ENCODE measurements around the gene KRTAP5-2.
A peak's percentile ranks its signal among the peaks of the same experiment; 100 is the strongest.

The KRTAP5-2 gene

DNA sequence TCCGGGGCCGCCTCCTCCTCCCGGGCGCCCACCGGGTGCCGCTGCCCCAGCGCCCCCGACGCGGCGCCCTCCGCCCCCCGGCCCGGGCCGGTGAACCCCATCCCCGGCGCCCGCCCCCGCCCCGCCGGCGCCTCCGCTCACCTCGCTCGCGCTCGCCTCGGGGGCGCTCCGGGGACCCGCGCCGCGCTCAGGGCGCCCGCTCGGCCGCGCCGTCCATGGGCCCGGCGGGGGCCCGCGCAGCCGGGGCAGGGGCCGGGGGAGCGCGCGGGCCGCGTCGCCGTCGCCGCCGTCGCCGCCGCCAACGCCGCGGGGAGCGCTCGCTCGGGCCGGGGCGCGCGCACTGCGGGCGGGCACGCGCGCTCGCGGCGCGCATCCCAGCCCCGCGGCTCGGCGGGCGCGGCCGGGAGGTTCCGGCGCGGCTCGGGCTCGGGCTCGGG is 26.3 kb downstream of the KRTAP5-2 start:
- no peak for TF ChIP-seq EZH2 (IDR thresholded peaks at IDR 0.05; ENCODE audit: borderline replicate concordance, low read length)
- TF ChIP-seq, protein P1, sequence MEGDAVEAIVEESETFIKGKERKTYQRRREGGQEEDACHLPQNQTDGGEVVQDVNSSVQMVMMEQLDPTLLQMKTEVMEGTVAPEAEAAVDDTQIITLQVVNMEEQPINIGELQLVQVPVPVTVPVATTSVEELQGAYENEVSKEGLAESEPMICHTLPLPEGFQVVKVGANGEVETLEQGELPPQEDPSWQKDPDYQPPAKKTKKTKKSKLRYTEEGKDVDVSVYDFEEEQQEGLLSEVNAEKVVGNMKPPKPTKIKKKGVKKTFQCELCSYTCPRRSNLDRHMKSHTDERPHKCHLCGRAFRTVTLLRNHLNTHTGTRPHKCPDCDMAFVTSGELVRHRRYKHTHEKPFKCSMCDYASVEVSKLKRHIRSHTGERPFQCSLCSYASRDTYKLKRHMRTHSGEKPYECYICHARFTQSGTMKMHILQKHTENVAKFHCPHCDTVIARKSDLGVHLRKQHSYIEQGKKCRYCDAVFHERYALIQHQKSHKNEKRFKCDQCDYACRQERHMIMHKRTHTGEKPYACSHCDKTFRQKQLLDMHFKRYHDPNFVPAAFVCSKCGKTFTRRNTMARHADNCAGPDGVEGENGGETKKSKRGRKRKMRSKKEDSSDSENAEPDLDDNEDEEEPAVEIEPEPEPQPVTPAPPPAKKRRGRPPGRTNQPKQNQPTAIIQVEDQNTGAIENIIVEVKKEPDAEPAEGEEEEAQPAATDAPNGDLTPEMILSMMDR (IDR thresholded peaks at IDR 0.05; ENCODE audit: low read length): no peak
- Histone ChIP-seq H3K4me1 (ENCODE audit: insufficient read depth, low read length, severe bottlenecking) (peaks cover 8% of the 10 kb centered on the region), H4K20me1 (ENCODE audit: insufficient read depth, low read length) (no peaks in the 10 kb centered on the region), H3K27me3 (ENCODE audit: insufficient read depth, low read length) (peaks cover 5% of the 10 kb centered on the region; the same call in 1 of the 2 replicates), H3K4me3 (ENCODE audit: low read depth, low read length, poor library complexity, severe bottlenecking) (no peak overlapping the region), H3K27ac (ENCODE audit: low read depth, low read length, poor library complexity, severe bottlenecking) (no peak overlapping the region), H3K36me3 (ENCODE audit: insufficient read depth, low read length) (no peaks in the 10 kb centered on the region), H3K9ac (ENCODE audit: low read length) (no peak overlapping the region), H2AFZ (ENCODE audit: low read length) (no peak overlapping the region), H3K9me2 (ENCODE audit: low read depth, low read length) (no peaks in the 10 kb centered on the region), H3F3A (ENCODE audit: insufficient read depth, low read length) (no peaks in the 10 kb centered on the region), H3K79me2 (ENCODE audit: insufficient read depth, low read length) (no peaks in the 10 kb centered on the region), H3K4me2 (ENCODE audit: low read length) (no peak overlapping the region), H3K9me3 (ENCODE audit: low read length) (no peaks in the 10 kb centered on the region)

DNA sequence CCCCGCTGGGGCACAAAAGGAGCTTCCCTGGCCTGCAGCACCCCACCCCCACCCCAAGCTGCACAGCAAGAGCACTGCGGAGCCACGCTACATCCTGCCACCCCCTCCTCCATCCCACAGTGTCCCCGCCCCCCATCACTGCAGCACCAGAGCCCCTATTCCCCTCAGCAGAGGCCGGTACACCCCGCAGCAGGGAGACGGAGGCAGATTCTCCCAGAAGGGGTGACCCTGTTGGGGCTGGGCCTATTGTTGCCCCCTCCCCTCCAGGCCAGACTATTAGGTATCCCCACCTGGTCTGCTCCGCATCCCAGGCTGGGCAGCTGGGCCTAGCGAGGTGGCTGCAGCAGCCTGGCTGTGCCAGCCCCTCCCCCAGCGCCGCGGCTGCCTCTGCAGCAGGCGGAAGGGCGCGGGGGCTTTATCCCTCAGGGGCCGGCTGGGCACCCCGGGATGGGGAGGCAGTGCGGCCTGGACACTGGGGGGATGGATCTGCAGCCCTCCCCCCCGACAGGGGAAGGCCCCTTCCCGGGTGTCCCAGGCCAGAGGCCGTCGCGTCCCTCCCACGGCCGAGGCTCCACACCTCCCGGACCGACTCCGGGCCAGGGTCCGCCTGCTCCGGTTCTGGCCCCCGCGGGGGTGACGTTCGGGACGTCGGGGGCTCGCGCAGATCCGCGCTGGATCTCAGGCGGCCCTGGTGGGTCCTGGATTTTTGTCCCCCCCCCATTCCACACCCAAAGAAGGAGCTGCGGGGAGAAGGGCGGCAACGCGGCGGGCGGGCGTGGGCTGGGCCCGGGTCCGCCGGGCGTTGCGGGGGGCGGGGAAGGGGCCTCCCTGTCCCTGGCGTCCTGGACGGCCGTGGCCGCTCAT is 27.0 kb downstream of the KRTAP5-2 start:
- H3K27me3 ChIP-seq (ENCODE audit: insufficient read depth, low read length): peaks cover 12% of the 10 kb centered on the region; the same call in 1 of the 2 replicates

DNA sequence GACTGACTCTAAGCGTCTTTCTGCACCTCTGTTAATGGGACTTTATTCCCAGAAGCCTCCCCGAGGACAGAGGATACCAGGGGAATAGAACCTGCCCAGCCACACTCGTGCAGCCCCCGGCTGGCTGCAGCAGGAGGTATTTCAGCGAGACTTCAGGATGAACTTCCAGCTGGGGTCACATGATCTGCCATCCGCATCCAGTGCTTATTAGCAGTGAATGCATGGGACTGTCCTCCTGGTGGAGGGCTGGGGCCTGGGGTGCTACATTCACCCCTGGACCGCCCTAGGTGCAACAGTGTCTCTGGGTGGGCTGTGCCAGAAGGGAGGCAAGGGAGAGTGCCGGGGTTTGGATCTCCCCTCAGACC is 27.6 kb downstream of the KRTAP5-2 start:
- Histone ChIP-seq H3K4me3 (ENCODE audit: low read depth, low read length, poor library complexity, severe bottlenecking) (no peak overlapping the region), H3K36me3 (ENCODE audit: insufficient read depth, low read length) (no peaks in the 10 kb centered on the region), H3K9ac (ENCODE audit: low read length) (no peak overlapping the region), H2AFZ (ENCODE audit: low read length) (no peak overlapping the region), H3K27ac (ENCODE audit: low read depth, low read length, poor library complexity, severe bottlenecking) (no peak overlapping the region), H3K4me2 (ENCODE audit: low read length) (no peak overlapping the region), H3F3A (ENCODE audit: insufficient read depth, low read length) (no peaks in the 10 kb centered on the region), H3K4me1 (ENCODE audit: insufficient read depth, low read length, severe bottlenecking) (peaks cover 8% of the 10 kb centered on the region), H3K9me2 (ENCODE audit: low read depth, low read length) (no peaks in the 10 kb centered on the region), H3K27me3 (ENCODE audit: insufficient read depth, low read length) (peaks cover 13% of the 10 kb centered on the region; the same call in 1 of the 2 replicates), H3K9me3 (ENCODE audit: low read length) (no peaks in the 10 kb centered on the region), H4K20me1 (ENCODE audit: insufficient read depth, low read length) (no peaks in the 10 kb centered on the region), H3K79me2 (ENCODE audit: insufficient read depth, low read length) (no peaks in the 10 kb centered on the region)
- TF ChIP-seq, protein P1 (IDR thresholded peaks at IDR 0.05; ENCODE audit: low read length): no peak
- TF ChIP-seq EZH2 (IDR thresholded peaks at IDR 0.05; ENCODE audit: borderline replicate concordance, low read length): no peak

More for the DNA sequence above, 27.0 kb downstream of the KRTAP5-2 start:
- H2AFZ ChIP-seq (ENCODE audit: low read length): no peak overlapping the region
- TF ChIP-seq, protein P1 (IDR thresholded peaks at IDR 0.05; ENCODE audit: low read length): no peak
- no peak for TF ChIP-seq EZH2 (IDR thresholded peaks at IDR 0.05; ENCODE audit: borderline replicate concordance, low read length)
- H3K4me3 ChIP-seq (ENCODE audit: low read depth, low read length, poor library complexity, severe bottlenecking): no peak overlapping the region
- no peaks in the 10 kb centered on the region for H3K9me3 ChIP-seq (ENCODE audit: low read length)
- peak overlapping the region; percentile 24; the same call in 1 of the 2 replicates for H3K4me2 ChIP-seq (ENCODE audit: low read length)
- no peaks in the 10 kb centered on the region for H4K20me1 ChIP-seq (ENCODE audit: insufficient read depth, low read length)
- no peaks in the 10 kb centered on the region for H3K9me2 ChIP-seq (ENCODE audit: low read depth, low read length)
- H3K36me3 ChIP-seq (ENCODE audit: insufficient read depth, low read length): no peaks in the 10 kb centered on the region
- no peak overlapping the region for H3K27ac ChIP-seq (ENCODE audit: low read depth, low read length, poor library complexity, severe bottlenecking)
- H3K4me1 ChIP-seq (ENCODE audit: insufficient read depth, low read length, severe bottlenecking): peaks cover 8% of the 10 kb centered on the region
- H3K9ac ChIP-seq (ENCODE audit: low read length): no peak overlapping the region
- H3F3A ChIP-seq (ENCODE audit: insufficient read depth, low read length): no peaks in the 10 kb centered on the region
- H3K79me2 ChIP-seq (ENCODE audit: insufficient read depth, low read length): no peaks in the 10 kb centered on the region

Measured in OCI-LY1 (cell line).